OCI-M1 (cell line): ENCODE data around the gene NOC2L.
A peak's percentile ranks its signal among the peaks of the same experiment; 100 is the strongest.
"Not testable (repeated sequence)": the region's sequence is repeated elsewhere in the genome, so short reads cannot be mapped to it uniquely, and the experiment has no call there.

ENCODE experiments used
- DNase-seq: peaks from one replicate; lab custom pipeline; 2025; lab: John Stamatoyannopoulos, UW

NOC2L gene

DNA sequence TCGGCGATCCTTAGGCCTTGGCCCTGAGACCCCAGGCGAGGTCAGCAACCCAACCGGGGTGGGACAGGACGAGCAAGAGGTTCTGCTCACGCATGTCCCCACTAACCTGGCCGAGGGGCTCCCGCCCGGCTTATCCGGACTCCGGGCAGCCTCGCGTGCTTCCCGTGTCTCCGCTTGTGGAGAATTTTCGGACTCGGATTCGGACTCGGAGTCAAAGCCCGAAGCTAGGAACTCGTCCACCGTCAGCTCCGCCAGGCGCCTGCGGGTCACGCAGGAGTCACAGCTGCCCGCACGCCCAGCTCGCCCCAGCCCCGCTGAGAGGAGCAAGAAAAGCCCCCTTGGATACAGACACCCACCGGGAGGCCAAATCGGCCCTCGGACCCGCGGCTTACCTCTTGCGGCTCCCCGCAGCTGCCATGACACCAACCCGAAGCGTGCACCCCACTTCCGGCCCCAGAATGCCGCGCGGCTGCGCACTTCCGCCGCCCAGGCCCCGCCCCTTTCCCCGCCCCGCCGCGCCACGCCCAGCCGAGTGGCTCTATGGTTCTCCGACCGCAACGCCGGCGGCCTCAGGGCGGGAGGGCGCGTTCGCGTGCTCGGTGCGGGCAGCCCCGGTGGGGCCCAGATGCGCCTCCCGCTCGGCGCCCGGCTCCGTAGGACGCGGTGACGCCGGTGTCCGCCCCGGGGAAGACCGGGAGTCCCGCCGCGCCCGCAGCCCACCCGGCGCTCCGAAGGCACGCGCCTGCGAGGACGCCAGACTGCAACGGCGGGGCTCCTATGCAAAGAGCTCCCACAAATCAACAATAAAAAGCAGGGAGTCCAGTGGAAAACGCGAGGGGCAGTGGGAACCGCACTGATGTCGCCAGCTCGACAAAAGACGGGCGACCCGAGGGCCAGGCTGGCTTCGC, at the start of gene NOC2L:
NOC2L (minus strand) TSS at position 434 of the 908 bp plus-strand sequence; CDS start at position 418, 16 bp downstream.
- DNase-seq: peak; percentile 97

DNA sequence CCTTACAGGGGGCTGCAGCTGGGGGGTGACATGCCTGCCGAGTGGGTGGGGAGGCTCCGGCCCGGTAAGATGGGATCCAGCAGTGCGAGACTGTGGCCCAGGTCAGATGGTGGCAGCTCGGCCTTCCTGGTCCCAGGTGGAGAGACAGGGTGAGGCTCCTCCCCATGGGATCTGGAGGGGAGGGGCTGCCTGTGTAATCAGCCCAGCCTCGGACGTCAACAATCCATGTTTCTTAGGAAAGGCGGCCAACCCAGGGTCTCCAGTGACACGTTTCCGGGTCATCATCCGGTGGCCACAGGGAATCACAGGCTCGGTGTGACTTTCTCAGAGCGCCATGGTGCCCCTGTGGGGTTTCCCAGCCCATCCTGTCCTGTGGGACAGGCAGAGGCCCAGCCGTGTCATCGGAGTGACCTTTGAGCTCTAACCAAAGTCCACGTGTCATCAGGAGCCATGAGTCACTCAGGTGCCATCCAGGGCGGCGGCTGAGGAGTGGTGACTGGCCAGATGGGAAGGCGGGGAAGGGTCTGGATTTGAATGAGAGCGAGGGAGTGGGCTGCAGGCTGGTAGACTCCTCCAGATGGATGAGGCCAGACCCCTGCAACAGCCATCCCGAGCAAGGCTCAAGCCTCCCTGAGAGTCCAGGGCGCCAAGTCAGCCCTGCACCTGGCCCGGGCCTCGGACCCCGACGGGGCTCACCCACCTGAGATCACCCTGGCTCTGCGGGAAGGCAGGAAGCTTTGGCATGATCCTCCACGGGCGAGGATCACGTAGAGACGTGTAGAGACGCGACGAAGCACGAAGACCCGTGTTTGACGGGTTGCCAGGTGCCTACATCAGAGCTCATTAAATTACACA, 47.5 kb upstream of the NOC2L start:
- no peak for DNase-seq

DNA sequence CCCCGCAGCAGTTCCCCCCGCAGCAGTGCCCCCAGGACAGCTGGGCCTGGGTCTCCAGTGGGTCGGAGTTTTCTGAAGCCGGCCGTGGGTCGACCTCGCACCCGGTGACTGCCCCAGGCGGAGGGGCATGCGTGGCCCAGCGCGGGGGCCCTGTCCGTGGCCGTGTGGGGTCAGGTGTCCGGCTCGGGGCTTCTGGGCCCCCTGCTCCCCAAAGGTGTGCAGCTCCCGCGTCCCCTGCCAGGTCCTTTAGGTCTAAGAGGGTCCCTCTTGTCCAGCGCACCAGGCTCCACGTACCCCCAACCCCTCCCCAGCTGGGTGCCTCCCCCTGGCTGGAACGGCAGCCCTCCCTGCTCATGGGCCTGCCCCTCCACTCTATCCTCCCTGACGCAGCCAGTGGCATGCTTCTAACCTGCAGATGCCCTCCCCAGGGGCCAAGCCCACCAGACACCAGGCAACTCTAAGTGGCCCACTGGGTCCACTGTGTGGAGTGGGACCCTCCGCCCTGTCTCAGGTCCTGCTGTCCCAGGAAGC, 46.8 kb upstream of the NOC2L start:
- no peak for DNase-seq

DNA sequence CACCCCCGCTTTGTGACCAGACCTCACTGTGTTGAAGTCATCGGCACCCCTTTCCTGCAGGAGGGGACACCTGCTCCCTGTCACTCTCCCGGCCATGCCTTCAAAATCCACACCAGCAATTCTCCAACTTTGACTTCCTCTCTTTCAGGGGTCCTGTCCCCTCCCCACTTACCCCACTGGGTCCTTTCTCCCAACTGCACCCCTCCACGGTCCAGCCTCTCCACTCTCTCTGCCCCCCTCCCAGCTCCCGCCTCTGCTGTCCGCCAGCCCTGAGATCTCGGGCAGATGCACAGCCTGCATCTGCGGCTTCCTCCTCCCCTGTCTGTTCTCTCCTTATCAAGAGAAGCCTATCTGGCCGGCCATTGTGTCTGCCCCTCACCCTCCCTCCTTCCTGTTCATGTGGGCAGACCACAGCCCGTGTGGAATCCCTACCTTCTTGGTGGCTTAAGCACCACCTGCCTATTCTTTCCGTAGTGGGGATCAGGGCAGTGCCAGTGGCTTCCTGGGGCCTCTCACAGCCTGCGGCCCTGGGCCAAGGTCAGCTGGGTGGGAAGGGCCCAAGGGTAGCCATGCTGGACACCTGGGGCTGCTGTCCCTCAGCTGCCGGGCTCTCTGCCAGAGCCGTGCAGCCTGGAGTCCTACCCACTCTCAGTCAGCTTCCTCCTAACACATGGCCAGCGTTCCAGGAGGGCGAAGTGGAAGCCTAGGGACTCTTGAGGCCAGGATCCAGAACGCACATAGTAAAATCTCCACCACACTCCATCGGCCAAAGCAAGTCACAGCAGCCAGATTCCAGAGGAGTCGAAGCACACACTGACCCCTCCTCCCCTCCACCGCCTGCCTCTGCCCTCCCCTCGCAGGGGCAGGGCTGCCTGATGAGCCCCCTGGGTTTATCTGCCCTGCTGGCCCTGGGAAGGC, 46.0 kb upstream of the NOC2L start:
- DNase-seq: peak; percentile 92

DNA sequence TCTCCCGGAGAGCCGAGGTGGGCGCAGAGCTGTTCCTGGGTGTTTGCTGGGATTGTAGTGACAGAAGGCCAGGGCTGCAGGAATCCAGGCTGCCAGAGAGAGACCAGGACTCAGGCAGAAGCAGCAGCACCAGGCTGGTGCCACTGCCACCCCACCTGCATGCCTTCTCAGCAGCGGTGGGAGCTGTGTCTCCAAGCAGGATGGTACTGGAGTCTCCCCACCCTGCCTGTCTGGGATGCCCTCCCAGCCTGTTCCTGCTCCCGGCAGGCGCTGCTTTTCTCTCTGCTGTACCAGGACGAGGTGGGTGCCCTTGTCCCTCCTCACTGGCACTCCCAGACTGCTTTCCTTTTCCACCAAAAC, 45.3 kb upstream of the NOC2L start:
- DNase-seq: no peak

DNA sequence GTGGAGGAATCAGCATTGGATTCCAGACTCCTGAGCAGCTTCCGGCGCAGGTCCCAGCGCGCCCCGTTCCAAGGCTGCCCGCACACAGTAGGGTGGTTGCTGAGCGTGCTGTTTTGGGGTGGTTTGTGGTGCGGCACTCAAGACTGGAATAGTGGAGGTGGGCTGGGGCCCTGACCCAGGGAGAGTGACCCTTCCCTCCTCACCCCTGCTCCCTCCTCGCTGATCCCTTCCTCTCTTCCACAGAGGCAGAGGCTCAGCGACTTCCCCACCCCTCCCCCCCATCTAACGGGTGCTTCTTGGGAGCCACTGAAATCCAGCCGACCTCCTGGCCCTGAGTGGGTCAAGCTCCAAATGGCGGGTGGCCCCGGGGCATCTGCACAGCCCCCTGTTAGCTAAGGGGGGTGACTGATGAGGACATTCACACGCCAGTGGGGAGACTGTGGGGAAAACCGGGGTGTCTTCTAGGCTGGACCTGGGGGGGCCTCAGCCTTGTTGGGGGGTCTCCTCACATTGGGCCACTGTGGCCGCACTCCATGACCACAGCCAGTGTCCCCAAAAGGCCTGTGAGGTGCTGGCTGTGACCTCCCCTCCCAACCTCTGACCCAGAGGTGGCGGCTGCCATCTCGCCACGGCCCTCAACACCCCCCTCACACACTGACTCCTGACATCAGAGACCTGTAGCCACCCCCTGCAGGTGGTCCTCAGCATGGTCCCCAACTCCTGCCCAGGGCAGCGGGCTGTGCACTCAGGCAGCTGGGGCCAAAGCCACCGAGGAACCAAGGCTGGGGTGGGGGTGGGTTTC, 44.8 kb upstream of the NOC2L start:
- peak; percentile 23 for DNase-seq

DNA sequence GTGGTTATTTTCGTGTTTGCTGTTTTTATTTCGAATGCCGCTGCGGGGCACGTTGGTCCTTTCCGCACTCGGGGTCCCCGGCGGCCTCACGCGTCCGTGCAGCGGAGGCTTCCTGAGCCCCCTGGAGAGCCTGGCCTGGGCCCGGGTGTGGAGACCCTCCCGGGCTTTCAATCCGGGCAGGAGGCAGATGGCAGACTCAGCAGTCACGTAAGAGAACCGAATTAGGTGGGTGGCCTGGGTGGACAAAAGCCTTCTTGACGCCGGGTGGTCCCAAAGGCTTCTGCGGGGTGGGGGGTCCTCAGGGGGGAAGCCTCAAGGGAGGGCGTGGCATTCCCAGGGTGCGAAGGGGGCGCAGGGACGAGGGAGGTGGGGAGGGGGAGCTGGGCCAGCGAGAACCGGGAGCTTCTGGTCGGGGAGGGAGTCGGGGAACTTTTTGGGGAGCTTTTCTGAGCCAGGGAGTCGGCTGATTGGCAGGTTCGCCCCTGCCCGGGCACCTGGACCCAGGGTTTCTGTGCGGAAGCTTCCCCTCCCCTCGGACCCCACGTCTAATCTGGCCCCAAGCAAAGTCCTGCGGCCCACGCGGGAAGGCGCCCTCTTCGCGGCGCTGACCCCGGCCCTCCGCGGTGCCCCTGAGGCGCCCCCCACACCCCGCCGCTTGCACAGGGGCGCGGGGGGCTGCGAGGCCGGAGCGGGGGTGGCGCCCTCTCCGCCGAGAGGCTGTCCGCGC, 42.2 kb upstream of the NOC2L start:
- DNase-seq: no peak

DNA sequence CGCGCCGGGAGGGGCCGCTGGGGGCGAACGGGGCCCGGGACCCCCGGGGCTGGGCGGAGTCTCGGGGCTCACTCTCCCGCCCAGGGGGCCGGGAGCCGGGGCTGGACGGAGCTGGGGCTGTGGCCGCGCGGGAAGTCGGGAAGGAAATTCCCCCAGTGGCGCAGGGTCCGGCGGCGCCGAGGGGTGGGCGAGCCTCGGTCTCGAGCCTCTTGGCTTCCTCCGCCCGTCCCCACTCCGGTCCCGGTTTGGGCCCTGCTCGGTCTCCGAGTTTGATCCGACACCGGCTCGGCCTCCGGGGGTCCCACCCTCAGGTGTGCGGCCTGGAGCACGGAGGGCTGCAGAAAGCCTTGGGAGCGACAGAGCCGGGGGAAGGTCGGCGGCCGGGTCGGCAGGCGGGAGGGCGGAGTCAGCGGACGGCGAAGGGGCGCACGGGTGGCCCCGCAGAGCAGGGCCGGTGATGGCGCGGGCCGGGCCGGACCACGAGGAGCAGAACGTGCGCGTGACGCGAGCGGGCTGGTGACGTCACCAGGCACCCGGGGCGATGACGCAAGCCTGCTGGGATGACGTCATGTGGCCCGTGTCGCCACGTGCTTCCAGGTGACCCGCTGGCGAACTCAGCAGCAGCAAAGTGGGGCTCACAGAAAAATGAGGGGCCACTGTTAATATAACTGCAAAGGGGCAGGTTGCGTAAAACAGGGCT, 41.5 kb upstream of the NOC2L start:
- peak; percentile 28 for DNase-seq

DNA sequence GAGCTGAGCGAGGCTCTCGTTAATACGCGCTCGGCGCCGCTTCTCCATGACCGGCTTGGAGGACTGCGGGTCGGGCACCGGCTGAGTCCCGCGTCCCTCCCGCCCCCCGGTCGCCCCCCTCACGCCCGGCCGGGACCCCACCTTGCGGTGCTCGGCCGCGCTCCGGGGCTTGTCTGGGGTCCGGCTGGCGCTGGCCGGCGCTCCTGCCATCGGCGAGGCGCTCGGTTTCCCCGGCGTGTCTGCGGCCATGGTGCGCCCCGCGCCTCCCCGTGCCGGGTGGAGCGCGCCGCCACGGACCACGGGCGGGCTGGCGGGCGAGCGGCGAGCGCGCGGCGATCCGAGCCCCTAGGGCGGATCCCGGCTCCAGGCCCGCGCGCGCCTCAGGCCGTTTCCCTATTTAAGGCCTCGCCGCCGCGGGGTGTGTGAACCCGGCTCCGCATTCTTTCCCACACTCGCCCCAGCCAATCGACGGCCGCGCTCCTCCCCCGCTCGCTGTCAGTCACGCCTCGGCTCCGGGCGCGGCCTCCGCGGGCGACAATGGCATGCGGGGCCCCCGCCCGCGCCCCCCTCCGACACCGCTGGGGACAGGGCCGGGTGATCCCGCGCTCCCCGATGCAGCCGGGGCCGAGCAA, 40.8 kb upstream of the NOC2L start, which contains the start of gene HES4:
HES4 (minus strand) TSS at position 373 of the 632 bp plus-strand sequence; CDS start at position 249, 124 bp downstream.
- DNase-seq: peak; percentile 55

DNA sequence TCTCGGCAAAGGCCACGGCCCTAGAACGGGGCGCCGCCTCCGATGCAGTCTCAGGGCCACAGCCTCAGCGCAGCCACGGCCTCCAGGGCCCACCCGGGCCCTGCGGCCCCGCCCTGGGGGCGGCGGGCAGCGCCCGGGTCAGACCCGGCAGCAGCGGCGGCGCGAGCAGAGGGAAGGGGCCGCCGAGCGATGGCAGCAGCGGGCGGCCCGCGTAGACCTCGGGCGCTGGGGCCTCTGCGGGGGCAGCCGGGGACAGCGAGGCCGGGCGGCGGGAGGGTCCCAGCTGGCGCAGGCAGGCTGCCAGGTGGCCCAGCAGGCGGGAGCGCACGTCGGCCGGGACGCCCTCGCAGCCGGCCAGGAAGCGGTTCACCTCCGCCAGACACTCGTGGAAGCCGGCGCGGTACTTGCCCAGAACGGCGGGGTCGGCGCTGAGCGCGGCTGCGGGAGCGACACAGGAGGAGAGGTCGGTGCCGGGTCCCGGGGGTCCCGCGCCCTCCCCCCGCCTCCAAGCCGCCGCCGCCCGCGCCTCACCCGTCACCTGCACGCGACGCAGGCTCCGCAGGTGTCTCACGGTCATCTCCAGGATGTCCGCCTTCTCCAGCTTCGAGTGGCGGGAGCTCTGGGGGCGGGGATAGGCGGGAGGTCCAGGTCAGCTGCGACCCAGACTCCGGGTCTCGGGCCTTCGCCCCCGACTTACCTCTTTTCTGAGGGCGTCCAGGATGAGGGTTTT, 40.1 kb upstream of the NOC2L start:
- DNase-seq: peak; percentile 13

DNA sequence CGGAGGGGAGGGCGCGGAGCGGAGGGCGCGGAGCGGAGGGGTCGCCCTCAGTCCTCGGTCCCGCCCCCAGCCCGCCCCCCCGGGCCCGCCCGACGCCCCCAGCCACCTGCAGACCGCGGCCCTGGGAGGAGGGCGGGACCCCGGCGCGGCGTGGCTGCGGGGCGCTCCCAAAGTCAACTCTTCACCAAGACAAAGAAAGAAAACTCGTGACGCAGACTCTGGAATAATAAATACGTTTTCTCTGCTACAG, 39.6 kb upstream of the NOC2L start:
- DNase-seq: no peak

DNA sequence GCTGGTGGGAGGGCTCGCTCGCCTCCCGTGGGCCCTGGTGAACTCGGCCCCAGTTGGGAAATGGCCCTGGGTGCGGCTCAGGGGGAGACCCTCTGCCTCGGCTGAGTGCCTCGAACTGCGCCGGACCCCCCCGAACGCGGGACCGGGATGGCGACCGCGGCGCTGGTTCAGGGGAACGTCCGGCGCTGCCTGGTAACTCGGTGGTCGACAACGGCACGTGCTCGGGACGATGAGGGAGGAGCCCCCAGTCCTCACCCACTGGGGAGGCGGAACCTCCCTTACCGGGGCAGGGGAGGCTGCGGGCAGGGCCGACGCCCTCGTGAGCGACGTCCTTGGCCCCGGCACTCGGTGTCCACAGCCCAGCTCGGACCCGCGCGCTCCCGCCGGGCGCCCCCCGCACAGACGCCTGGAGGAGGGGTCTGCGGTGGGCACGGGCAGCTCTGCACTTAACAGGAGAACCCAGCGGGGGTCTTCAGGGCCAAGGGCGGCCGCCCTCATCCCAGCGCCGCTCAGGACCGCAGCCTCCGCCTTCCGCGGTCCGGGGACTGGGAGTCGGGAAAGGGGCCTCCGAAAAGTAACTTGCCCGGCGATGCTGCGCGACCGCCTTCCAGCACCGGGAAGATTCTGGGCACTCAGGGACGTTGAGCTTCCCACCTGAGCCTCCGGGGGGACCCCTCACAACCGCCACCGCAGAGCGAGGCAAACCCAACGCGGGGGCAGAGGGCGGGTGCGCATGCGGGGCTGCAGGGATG, 39.1 kb upstream of the NOC2L start:
- DNase-seq: no peak

DNA sequence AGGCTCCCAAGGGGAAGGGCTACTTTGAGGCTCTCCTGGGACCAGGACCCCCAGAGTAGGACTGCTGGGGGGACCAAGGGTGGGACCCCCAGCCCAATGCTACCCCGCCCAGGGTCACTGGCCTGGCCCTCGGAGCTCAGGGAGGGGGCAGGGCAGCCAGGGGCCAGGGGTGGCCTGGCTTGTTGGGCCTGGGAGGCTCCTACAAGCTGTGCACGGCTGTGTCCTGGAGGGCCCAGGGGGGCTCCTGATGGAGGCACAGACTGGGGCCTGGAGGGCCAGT, 38.6 kb upstream of the NOC2L start:
- no peak for DNase-seq

DNA sequence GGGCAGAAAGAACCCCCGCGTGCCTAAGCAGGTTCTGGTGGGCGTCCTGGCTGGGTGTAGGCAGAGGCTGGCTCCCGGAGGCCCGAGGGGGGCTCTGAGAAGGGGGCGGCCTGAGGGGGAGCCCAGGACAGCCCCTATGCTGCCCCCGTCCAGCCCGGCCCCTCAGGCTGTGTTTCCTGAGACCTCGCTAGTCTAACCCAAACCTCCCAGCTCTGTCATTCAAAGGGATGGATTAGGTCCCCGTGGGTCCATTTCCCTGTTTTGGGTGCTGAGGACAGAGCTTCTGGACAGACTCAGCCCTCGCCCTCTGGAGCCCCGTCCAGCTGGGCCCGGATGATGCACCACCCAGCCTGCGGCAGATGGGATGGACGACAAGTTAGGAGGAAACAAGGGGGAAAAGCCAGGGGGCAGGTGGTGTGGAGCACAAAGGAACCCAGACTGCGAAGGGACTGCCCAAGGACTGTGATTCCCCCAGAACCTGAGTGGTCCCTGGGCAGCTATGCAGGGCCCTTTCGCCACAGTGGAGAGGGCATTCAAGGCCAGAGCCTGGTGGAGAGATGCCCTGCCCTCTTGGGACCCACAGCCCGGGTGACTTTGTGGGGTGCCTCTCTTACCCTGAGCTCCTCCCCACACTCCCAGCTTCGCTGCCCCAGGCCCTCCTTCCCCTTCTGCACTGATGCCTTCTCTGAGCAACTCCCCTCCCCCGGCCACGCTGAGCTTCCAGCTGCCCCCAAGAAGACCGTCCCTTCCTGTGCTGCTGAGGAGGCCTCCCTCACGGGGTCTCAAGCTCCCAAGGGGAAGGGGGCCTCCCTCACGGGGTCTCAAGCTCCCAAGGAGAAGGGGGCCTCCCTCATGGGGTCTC, 38.0 kb upstream of the NOC2L start:
- DNase-seq: peak; percentile 30

DNA sequence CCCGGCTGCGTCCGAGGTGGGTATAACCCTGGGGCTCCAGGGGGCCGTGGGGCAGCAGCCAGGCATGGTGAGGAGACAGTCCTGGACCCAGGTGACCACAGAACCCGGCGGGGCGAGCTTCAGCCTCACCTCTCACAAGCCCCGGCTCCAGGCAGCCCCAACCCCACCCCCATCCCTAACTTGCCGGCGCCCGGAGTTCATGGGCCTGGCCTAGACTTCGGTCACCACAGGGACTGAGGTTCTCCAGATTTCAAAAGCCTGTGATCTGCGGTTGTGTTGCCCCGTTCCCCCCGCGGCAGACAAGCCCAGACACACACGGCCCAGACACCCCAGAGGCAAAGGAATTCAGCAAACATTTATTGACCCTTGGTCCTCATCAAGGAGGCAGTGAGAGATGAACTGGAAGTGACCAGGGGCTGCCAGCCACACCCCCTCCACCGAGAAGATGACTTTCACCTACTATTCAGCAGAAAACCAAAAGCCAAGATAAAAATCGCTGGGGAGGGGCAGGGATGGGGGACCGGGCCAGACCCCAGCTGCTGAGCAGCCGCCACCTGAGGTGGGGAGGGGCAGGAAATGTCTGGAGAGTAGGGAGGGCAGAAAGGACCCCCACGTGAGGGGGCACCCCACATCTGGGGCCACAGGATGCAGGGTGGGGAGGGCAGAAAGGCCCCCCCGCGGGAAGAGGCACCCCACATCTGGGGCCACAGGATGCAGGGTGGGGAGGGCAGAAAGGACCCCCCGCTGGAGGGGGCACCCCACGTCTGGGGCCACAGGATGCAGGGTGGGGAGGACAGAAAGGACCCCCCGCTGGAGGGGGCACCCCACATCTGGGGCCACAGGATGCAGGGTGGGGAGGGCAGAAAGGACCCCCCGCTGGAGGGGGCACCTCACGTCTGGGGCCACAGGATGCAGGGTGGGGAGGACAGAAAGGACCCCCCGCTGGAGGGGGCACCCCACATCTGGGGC, 36.9 kb upstream of the NOC2L start:
- peak; percentile 18 for DNase-seq

DNA sequence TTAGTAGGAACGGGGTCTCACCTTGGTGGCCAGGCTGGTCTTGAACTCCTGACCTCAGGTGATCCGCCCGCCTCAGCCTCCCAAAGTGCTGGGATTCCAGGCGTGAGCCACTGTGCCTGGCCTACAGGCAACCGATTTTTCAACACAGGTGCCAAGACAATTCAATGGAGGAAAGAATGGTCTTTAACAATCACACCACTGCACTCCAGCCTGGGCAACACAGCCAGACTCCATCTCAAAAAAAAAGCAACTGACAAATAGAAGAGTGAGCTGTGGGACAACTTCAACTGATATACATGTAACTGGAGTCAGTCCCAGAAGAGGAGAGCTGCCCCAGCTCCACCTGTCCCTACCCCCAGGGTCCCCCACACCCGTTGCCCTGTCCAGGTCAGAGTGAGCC, 35.5 kb upstream of the NOC2L start:
- not testable (repeated sequence) for DNase-seq
